HG03342 (cell line): ENCODE measurements around the gene MGAT3.
"Not testable (repeated sequence)": the region's sequence is repeated elsewhere in the genome, so short reads cannot be mapped to it uniquely, and the experiment has no call there.

Experiments used
- ATAC-seq: cut with Tn5 transposase; IDR thresholded peaks from one replicate; pipeline ENCODE4 v1.9.1; 2021; ENCODE audit warnings: mild to moderate bottlenecking, moderate library complexity; ENCODE audit not compliant: unreplicated experiment

MGAT3 gene

GRCh38 chr22:39456522-39457197 lies at the start of gene MGAT3:
TSS of gene MGAT3 (plus strand) at chr22:39457012. CDS start at chr22:39487348, 30,336 bp downstream.
- no peak for ATAC-seq

- no peak for ATAC-seq
Measured at GRCh38 chr22:39408173-39408572, 48.6 kb upstream of the MGAT3 start.

GRCh38 chr22:39408807-39409206 lies 48.0 kb upstream of the MGAT3 start:
- no peak for ATAC-seq

- no peak for ATAC-seq
Measured at GRCh38 chr22:39409516-39410029, 47.2 kb upstream of the MGAT3 start.

GRCh38 chr22:39410264-39410663 lies 46.5 kb upstream of the MGAT3 start:
- no peak for ATAC-seq

GRCh38 chr22:39411828-39412365 lies 44.9 kb upstream of the MGAT3 start:
- ATAC-seq = not testable (repeated sequence)

- ATAC-seq = not testable (repeated sequence)
Measured at GRCh38 chr22:39413204-39413603, 43.6 kb upstream of the MGAT3 start.

GRCh38 chr22:39414377-39414776 lies 42.4 kb upstream of the MGAT3 start:
- ATAC-seq = no peak

GRCh38 chr22:39414886-39415285 lies 41.9 kb upstream of the MGAT3 start:
- no peak for ATAC-seq

GRCh38 chr22:39415506-39415905 lies 41.3 kb upstream of the MGAT3 start:
- no peak for ATAC-seq

- ATAC-seq = no peak
Measured at GRCh38 chr22:39416319-39416718, 40.5 kb upstream of the MGAT3 start.

GRCh38 chr22:39417641-39418040 lies 39.2 kb upstream of the MGAT3 start:
- no peak for ATAC-seq

- no peak for ATAC-seq
Measured at GRCh38 chr22:39418696-39419095, 38.1 kb upstream of the MGAT3 start.

- no peak for ATAC-seq
Measured at GRCh38 chr22:39419096-39419495, 37.7 kb upstream of the MGAT3 start.

GRCh38 chr22:39419911-39420310 lies 36.9 kb upstream of the MGAT3 start:
- no peak for ATAC-seq

- ATAC-seq = no peak
Measured at GRCh38 chr22:39421691-39422090, 35.1 kb upstream of the MGAT3 start.

- ATAC-seq = no peak
Measured at GRCh38 chr22:39422101-39422500, 34.7 kb upstream of the MGAT3 start.

- no peak for ATAC-seq
Measured at GRCh38 chr22:39422721-39423120, 34.1 kb upstream of the MGAT3 start.

GRCh38 chr22:39423976-39424375 lies 32.8 kb upstream of the MGAT3 start:
- no peak for ATAC-seq

- no peak for ATAC-seq
Measured at GRCh38 chr22:39426380-39427043, 30.3 kb upstream of the MGAT3 start.

- no peak for ATAC-seq
Measured at GRCh38 chr22:39427751-39428596, 28.8 kb upstream of the MGAT3 start.
